Neural cell (in vitro differentiated cells): Measurements from ENCODE around the gene SGF29. TPM values are rescaled to one million over a fixed set of nuclear protein-coding genes. Genes with fewer than 3 reads are reported as not detected.

Experiments
- H2AFZ ChIP-seq: fragments of 200-600, 300-800 bp; sonication (generic), shearing (Covaris generic); 2 replicates; pipeline ENCODE4 v1.6.0; 2014; ENCODE audit warnings: low read depth, mild to moderate bottlenecking, antibody characterized with exemption, low read length, moderate library complexity
- H3F3A ChIP-seq: fragments of 200-600 bp; shearing (Covaris generic); 2 replicates; pipeline ENCODE4 v1.6.1; 2016; ENCODE audit warnings: mild to moderate bottlenecking, moderate library complexity, mixed read lengths, antibody characterized with exemption, low read length; ENCODE audit not compliant: insufficient read depth, poor library complexity, severe bottlenecking
- H3K27ac ChIP-seq: fragments of 200-600, 300-800 bp; sonication (generic), shearing (Covaris generic); 2 replicates; pipeline ENCODE4 v1.5.1; 2014; ENCODE audit warnings: mild to moderate bottlenecking, low read length, moderate library complexity
- H3K27me3 ChIP-seq: fragments of 300-800, 200-600 bp; sonication (generic), shearing (Covaris generic); 2 replicates; pipeline ENCODE4 v1.6.0; 2014; ENCODE audit warnings: mild to moderate bottlenecking, low read depth, low read length, moderate library complexity; ENCODE audit not compliant: insufficient read depth
- H3K36me3 ChIP-seq: fragments of 300-800, 200-600 bp; sonication (generic), shearing (Covaris generic); 2 replicates; pipeline ENCODE4 v1.5.1; 2014; ENCODE audit warnings: mild to moderate bottlenecking, antibody characterized with exemption, low read length, moderate library complexity; ENCODE audit not compliant: insufficient read depth
- H3K4me2 ChIP-seq: fragments of 300-800, 200-600 bp; sonication (generic), shearing (Covaris generic); 2 replicates; pipeline ENCODE4 v1.6.0; 2014; ENCODE audit warnings: mild to moderate bottlenecking, low read length
- H3K4me3 ChIP-seq: fragments of 300-800, 200-600 bp; sonication (generic), shearing (Covaris generic); 2 replicates; pipeline ENCODE4 v1.5.1; 2014; ENCODE audit warnings: mild to moderate bottlenecking, low read length, moderate library complexity
- H3K79me2 ChIP-seq: fragments of 200-600 bp; shearing (Covaris generic); replicated peaks from 2 replicates; pipeline ENCODE4 v1.6.0; 2014; ENCODE audit warnings: mild to moderate bottlenecking, low read length, moderate library complexity; ENCODE audit not compliant: insufficient read depth
- H3K9ac ChIP-seq: fragments of 300-800, 200-600 bp; sonication (generic), shearing (Covaris generic); 2 replicates; pipeline ENCODE4 v1.6.1; 2016; ENCODE audit warnings: mild to moderate bottlenecking, low read length, mixed read lengths
- H3K9me2 ChIP-seq: fragments of 200-600 bp; shearing (Covaris generic); 2 replicates; pipeline ENCODE4 v1.6.1; 2016; ENCODE audit warnings: mild to moderate bottlenecking, low read length, mixed read lengths; ENCODE audit not compliant: insufficient read depth
- H3K9me3 ChIP-seq: fragments of 200-600, 300-800 bp; sonication (generic), shearing (Covaris generic); 2 replicates; pipeline ENCODE4 v1.6.1; 2016; ENCODE audit warnings: mild to moderate bottlenecking, mixed run types, low read length, moderate library complexity, mixed read lengths
- H4K20me1 ChIP-seq: fragments of 200-600 bp; shearing (Covaris generic); 2 replicates; pipeline ENCODE4 v1.6.1; 2016; ENCODE audit warnings: mild to moderate bottlenecking, mixed run types; ENCODE audit not compliant: insufficient read depth
- CTCF ChIP-seq: fragments of 450-650 bp; IDR thresholded peaks from 2 replicates; pipeline ENCODE4 v1.5.1; 2014; ENCODE audit warnings: antibody characterized with exemption, mild to moderate bottlenecking, moderate library complexity; ENCODE audit not compliant: poor library complexity, severe bottlenecking
- EP300 ChIP-seq: fragments of 450-650 bp; conservative IDR thresholded peaks from 2 replicates; pipeline ENCODE4 v1.6.1; 2014; ENCODE audit warnings: antibody characterized with exemption, mild to moderate bottlenecking, moderate library complexity; ENCODE audit not compliant: poor library complexity, severe bottlenecking
- EZH2 ChIP-seq: fragments of 200-600, 300-800 bp; shearing (Covaris generic), sonication (generic); IDR thresholded peaks from 2 replicates; pipeline ENCODE4 v1.6.1; 2014; ENCODE audit warnings: antibody characterized with exemption, low read length, borderline replicate concordance, mild to moderate bottlenecking; ENCODE audit not compliant: insufficient read depth, poor library complexity, severe bottlenecking
- MXI1 ChIP-seq: fragments of 450-650 bp; conservative IDR thresholded peaks from 2 replicates; pipeline ENCODE4 v1.6.1; 2014; ENCODE audit warnings: antibody characterized with exemption, mild to moderate bottlenecking; ENCODE audit not compliant: poor library complexity, severe bottlenecking
- POLR2AphosphoS5 ChIP-seq: IDR thresholded peaks from 2 replicates; pipeline ENCODE4 v1.6.1; 2012
- RAD21 ChIP-seq: fragments of 450-650 bp; conservative IDR thresholded peaks from 2 replicates; pipeline ENCODE4 v1.6.1; 2014; ENCODE audit warnings: antibody characterized with exemption, mild to moderate bottlenecking, moderate library complexity
- REST ChIP-seq: IDR thresholded peaks from 2 replicates; pipeline ENCODE4 v1.6.1; 2012; ENCODE audit warnings: borderline replicate concordance
- SMC3 ChIP-seq: fragments of 450-650 bp; conservative IDR thresholded peaks from 2 replicates; pipeline ENCODE4 v1.6.1; 2014; ENCODE audit warnings: antibody characterized with exemption, mild to moderate bottlenecking, moderate library complexity; ENCODE audit not compliant: poor library complexity
- TAF1 ChIP-seq: IDR thresholded peaks from 2 replicates; pipeline ENCODE4 v1.6.1; 2012; ENCODE audit warnings: low read depth
- polyA plus RNA-seq: library from polyadenylated mRNA; depleted of rRNA; stranded (reverse); fragments of >200 nt; gene quantifications from 2 replicates; pipeline ENCODE4 v1.2.3, GENCODE V29; 2014

The SGF29 gene
- polyA plus RNA-seq, 1 donor from 2014 or later: 32.8 TPM

DNA sequence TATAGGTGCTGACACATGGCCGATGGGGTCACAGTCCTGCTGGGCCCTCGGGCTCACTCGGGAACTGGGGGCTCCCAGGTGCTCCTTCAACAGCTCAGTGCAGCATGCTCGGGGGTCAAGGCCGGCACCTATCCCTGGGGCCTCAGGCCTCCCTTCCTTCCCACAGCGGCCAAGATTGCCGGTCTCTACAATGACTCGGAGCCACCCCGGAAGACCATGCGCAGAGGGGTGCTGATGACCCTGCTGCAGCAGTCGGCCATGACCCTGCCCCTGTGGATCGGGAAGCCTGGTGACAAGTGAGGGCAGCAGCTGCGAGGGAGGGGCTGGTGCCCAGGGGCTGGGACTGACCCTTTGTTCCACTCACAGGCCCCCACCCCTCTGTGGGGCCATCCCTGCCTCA lies 36.2 kb downstream of the SGF29 start:
- Histone ChIP-seq H3K9ac (no peak overlapping the region), H3K4me3 (no peak overlapping the region), H3K4me2 (no peak overlapping the region), H3K9me2 (no peaks in the 10 kb centered on the region), H3K27me3 (no peaks in the 10 kb centered on the region), H2AFZ (no peak overlapping the region), H4K20me1 (no peaks in the 10 kb centered on the region), H3K79me2 (no peaks in the 10 kb centered on the region), H3F3A (no peaks in the 10 kb centered on the region), H3K27ac (no peak overlapping the region), H3K36me3 (no peaks in the 10 kb centered on the region), H3K9me3 (no peaks in the 10 kb centered on the region)
- TF ChIP-seq MXI1: no peak
- no peak for TF ChIP-seq CTCF
- TF ChIP-seq REST: no peak
- no peak for TF ChIP-seq SMC3
- no peak for TF ChIP-seq EP300
- no peak for TF ChIP-seq POLR2AphosphoS5
- no peak for TF ChIP-seq TAF1

DNA sequence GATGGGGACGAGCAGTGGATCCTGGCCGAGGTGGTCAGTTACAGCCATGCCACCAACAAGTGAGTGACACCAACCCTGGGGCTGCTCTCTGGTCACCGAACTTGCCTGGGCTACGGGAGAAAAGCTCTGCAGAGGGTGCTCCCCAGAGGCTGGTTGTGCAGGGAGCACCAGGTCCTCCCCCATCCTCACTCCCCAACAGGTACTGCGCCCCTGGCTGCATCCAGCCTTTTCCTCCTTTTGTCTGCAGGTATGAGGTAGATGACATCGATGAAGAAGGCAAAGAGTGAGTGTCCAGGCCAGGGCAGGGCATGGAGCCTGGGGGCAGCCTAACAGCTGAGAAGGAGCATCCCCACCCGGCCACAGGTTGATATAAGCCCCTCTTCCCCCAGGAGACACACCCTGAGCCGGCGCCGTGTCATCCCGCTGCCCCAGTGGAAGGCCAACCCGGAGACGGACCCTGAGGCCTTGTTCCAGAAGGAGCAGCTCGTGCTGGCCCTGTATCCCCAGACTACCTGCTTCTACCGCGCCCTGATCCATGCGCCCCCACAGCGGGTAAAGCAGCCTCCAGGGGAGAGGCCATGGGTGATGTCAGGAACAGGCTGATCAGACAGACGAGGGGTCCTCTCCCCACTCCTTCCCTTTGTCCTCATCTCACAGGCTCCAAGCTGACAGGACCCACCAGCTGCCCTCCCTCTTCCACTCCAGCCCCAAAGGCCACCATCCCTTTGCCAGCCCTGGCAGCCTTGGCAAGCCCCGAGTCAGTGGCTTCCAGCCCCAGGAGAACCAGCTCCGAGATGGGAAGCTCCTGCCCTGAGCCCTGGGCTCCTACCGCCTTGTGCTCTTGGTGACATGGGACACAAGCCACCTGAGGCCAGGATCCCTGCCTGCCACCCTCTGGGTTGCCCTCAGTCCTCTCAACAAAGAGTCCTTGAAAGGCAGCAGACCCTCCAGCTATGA lies 36.9 kb downstream of the SGF29 start:
- H3K9me3 ChIP-seq: no peaks in the 10 kb centered on the region
- TF ChIP-seq REST (no peak), TAF1 (no peak), EP300 (no peak), CTCF (no peak), POLR2AphosphoS5 (no peak), EZH2 (no peak), MXI1 (no peak), RAD21 (no peak), SMC3 (no peak)
- H2AFZ ChIP-seq: no peak overlapping the region
- H4K20me1 ChIP-seq: no peaks in the 10 kb centered on the region
- H3K4me3 ChIP-seq: no peak overlapping the region
- no peaks in the 10 kb centered on the region for H3K27me3 ChIP-seq
- no peaks in the 10 kb centered on the region for H3K36me3 ChIP-seq
- H3K9ac ChIP-seq: no peak overlapping the region
- H3K9me2 ChIP-seq: no peaks in the 10 kb centered on the region
- no peaks in the 10 kb centered on the region for H3F3A ChIP-seq
- H3K79me2 ChIP-seq: no peaks in the 10 kb centered on the region
- no peak overlapping the region for H3K4me2 ChIP-seq
- no peak overlapping the region for H3K27ac ChIP-seq
